Ramos (cell line): ENCODE data around the gene MRPS24.

Source experiments
- in situ Hi-C: fragments of 300-500 bp; cut with MboI; formaldehyde crosslinking; loops from one replicate; pipeline ENCODE4 v1.14.3; 2022; ENCODE audit warnings: low sequenced_read_pairs; ENCODE audit not compliant: unreplicated experiment

The MRPS24 gene

DNA sequence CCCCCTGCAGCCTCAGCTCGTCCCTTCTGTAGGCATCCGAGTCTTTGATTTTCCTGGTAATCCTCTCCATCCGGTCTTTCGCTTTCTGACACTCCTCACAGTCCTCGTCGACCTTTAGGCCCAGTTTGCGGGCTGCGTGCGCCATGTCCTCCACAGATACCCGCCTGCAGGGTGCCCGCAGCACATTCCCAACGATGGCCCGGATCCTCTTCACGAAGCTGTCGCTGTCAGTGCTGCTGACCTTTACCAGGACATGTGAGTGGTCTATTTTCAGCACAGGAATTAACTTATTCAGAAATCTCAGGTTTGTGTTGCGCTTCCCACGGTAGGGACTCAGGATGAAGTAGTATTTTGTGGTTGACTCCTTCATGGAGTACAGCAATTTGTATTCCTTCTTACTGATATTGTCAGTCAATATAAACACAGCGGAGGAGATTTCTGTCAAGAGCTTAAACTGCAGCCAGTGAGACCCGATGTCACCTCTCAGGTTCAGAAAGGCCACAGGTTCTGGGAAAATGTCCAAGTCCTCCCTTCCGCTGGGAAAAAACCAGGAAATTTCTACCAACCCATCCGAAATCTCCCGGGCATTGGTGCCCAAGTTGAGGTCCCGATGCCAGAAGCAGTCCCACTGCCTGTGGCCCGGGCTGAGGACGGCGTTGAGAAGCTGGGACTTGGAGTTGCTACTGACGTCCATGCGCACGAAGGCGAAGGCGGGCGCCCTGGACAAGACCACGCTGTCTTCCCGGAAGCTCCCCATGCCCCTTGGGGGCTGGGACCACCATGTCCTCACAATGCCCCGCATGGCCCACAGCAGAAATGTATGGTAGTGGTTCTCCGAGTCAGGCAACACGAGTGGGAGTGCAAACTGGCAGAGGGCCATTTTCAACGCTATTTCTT, 8.9 kb upstream of the MRPS24 start:
- in situ Hi-C loops: no loop called here

DNA sequence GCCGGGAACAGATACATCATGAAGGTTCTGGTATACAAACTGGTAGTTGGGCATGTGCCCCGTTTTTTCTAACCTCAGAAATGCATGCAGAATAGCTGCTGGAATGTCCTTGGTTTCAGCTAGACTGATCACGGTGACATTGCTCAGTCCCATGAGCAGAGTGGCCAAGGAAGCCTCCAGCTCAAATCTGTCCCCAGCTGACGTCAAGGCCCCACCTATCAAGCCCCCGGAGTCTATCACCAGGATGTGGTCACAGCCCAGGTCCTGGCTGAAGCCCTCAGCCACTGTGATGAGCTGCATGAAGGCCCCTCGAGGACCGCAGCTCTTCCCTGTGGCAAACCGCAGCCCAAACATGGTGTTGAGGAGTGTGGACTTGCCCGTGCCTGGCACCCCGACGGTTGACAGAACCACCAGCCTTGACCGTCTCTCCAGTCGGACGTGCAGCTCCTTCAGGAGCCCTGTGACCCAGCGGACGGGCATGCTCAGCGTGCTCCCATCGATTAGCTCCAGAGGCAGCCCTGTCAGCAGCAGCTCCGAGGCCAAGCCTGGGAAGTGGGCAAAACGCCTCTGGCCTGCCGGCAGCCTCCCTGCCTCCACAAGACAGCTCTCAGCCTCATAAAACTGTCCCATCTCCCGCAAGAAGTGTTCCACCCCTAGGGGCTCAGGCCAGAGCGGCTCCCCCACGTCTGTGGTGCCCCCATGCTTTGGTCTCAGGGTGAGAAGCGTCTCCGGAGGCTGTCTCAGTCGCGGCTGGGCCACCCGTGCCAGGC, 7.8 kb upstream of the MRPS24 start:
- in situ Hi-C loops: no loop called here

DNA sequence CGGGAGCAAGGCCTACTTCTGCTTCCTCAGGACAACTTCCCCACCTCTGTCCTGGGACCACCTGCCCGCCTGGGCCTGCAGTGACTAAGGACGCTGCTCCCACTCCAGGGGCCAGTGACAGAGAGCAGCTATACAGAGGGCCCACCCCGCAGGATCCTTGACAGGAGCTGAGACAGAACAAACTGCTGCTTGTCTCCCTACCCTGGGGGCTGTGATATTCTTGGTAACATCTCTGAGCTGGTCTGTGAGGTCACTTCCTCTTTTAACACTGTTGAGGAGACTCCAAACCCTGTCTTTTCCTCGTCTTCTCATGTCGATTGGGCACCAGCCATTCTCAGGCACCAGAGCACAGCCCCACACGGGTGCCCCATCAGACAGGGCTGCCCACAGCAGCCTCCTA, 6.9 kb upstream of the MRPS24 start:
- in situ Hi-C loops: no loop called here

DNA sequence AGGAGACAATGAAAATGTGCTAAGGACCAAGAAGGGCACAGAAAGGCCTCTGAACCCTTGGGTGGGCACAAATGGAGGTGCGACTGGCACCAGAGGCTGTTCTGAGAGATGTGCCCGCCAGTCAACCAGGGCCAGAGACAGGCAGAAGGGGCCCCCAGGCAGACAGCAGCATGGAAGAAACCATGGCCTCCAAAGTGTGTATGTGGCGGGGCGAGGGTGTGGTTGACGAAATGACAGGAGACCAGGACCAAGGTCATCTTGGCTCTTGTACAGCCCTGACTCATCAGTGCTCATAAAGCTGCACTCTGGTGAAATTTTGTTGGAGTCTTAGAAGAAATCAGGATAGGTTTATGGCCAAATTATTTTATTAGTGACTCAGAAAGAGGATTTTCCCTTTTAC, 4.0 kb upstream of the MRPS24 start:
- in situ Hi-C loops: no loop called here

DNA sequence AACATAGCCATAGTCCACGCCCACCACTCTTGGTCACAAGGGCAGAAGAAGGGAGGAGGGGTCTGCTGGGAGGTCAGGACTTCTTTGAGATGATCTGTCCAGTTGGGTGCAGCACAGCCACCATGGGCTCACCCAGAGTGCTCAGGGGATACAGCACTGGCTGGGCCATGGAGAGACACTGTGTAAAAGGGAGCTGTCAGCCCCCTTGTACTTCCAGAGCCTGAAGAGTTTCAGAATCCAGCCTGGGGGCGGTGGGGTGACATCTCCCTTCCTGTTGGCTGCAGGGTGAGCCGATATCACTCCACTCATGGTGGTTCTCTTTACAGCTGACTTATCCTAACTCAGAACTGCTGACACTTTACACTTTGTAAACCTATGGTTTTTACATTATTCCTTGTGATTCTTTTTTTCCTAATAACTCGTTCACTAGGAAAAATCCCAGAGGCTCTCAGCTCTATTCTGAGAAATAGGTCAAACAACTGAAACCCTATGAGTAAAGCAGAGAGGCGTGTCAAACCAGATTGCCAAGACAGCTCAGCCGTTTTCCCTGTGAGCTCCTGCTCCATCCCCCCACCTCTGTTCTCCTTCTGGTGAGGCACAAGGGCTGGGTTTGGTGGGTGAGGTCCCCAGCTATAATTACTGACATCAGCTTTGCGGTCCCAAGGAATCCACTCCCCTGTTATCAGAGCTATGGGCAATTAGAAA, 3.2 kb upstream of the MRPS24 start:
- in situ Hi-C loops: no loop called here

DNA sequence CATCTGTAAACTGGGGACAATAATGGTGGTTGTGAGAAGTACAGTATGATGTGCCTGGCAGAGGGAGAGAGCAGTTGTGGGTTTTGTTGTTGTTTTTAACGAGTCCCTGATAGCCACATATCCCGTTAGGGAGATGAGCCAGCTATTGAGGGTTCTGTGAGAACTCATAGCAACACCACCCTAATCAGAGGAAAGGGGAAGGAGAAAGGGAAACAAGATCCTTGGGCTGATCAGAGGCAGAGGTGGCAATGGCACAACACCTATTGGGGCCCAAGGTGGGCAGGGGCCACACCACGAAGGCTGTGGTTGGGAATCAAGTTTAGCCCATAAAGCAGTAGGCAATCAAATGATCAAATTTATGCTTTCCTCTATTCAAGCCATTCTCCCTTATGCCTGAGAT, 1.7 kb upstream of the MRPS24 start:
- in situ Hi-C loops: no loop called here

DNA sequence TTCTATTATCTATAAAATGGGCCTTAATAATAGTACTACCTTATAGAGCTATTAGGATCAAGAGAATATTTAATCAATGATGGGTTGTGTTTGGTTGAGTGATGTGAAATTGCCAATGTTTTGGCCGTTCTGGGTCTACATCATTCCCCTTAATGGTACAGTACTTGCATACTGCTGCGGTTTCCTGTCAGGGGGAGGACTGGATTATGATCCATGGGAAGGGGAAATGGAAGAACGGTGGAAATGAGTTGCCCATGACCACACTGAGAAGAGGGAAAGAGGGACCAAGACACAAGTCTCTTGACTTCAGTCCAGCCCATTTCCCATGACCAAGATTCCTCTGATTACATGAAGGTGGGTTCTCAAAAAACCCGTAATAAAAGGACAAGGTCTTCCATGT, 999 bp upstream of the MRPS24 start:
- in situ Hi-C loops: no loop called here

DNA sequence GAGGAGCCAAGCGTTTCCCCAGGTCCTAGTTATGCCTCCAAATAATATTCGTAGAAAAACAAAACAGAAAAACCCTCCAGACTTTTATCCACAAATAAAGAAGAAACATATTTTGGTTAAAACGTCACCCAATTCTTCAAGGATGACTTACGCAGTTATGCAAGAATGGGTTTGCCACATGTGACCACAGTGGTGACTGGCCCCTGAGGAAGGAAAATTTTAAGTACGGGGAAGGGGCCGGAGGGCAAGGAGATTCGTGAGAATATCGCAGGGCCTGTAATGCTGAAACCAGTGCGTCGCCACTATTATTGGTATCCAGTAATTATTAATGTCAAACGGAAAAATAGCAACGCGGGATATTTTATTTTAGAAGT, 537 bp upstream of the MRPS24 start:
- in situ Hi-C loops: no loop called here

DNA sequence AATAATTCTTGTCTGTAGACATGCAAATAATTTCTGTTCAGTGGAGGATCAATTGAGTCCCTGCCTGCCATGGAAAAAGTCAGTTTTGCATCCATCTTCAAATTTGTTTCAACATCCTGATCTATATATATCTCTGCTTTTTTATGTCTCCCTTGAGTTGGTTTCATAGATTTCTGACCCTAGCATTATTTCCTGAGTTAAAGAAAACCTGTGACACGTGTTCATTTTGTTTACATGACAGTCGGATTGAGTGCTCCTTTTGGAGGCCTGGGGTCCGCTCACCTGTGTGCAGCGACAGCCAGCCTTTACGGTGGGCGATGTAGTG, 674 bp downstream of the MRPS24 start:
- in situ Hi-C loops: no loop called here

DNA sequence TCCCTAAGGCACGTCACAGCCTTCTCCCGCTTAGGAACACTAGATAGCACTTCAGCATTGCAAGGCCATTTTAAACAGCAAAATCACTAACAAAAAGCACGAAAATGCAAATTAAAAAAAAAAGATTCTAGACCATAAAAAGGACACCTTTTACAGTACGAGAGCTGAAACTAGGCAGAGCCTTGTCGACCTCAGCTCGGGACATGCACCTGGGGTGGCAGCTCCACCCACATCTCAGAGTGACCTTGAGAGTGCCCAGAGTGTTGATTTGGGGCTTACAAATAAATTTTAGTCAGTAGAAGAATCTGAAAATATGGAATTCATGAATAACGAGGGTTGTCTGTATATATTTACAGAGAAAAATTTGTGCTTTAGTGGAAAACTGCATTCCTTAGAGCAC, 1.1 kb downstream of the MRPS24 start:
- in situ Hi-C loops: no loop called here

DNA sequence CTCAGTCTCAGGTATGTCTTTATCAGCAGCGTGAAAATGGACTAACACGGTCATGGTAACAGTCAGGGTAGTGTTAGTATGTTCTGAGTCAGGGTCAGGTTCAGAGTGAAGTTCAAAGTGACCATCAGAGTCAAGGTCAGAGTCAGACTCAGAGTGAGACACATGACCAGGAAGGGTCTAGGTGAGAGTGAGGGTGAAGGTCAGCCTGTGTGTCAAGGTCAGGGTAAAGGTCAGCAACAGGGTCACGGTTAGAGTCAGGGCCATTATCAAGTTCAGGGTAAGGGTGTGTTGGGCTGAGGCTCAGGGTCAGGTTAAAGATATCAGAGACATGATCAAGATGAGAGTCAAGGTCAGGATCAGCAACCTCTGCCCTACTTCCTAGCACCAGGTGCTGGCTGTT, 4.0 kb downstream of the MRPS24 start:
- in situ Hi-C loops: no loop called here

DNA sequence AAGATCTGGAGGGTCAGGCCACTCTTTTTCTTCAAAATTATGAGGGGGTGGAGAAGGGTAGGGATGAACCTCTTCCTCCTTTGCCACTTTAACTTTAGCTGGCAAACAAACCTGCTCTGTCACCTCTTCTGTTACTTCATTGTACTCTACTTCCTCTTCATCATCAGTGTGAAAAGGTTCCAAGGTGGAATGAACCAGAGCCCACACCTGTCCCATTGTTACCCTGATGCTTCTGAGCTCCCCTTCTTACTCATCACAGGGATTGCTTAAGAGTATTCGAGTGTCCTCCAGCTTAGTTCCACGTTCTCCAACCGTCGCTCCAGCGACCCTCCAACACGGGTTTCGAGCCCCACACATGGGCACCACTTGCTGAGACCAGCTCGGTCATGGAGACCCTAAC, 5.2 kb downstream of the MRPS24 start:
- in situ Hi-C loops: no loop called here

DNA sequence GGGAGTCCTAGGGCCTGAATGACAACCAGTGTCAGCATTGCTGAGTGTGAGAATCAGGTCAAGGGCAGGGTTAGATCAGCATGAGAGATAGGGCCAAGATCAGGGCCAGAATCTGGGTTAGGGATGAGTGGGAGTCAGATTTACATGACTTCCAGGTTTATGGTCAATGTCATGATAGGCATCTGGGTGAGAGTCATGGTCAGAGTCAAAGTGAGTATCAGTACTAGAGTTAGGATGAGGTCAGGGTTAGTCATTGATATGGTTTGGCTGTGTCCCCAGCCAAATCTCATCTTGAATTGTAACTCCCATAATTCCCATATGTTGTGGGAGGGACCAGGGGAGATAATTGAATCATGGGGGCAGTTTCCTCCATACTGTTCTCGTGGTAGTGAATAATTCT, 12.3 kb downstream of the MRPS24 start:
- in situ Hi-C loops: no loop called here

DNA sequence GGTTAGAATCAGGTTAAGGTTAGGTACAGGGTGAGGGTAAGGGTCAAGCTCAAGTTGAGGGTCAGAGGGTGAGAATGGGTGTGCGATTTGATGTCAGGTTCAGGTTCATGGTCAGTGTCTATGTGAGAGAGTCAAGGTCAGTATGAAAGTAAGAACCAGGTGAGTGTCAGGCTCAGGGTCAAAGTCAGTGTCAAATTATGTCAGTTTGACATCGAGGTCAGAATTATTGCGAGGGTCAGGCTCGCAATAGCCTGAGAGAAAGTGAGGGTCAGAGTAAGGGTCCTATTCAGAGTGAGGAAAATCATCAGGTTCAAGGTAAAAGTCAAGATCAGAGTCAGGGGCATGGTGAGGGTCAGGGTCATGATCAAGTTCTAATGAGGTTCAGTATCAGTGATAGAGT, 13.0 kb downstream of the MRPS24 start:
- in situ Hi-C loops: no loop called here

DNA sequence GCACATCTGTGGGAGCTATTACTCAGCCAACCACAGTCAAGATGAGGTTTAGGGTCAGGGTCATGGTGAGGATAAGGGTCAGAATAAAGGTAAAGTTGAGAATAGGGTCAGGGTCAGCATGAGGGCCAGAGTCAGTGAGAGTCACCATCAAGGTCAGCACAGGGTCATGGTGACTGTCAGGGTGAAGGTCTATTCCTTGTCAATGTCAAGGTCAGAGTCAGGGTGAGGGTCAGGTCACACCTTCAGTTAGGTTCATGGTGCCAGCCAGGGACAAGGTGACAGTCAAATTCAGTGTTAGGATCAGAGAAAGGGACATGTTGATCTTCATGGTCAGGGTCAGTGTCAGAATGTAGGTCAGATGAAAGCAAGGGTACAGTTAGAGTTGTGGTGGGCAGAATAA, 14.1 kb downstream of the MRPS24 start:
- in situ Hi-C loops: no loop called here

DNA sequence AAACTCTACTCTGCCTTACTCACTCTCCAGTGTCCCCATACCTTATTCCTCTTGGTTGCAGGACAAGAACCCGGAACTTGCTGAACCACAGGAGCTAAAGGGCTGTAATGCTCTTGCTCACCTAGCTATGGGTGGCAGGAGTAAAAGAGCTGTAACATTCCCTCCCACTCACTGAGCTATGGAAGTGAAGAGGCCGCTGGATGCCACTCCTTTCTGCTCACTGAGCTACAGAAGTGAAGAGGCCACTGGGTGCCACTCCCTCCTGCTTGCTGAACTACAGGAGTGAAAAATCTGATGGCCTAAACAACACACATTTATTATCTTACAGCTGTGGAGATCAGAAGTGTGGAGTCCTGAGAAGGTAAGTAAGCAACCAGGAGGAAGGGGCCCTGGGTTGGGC, 17.5 kb downstream of the MRPS24 start:
- in situ Hi-C loops: no loop called here

DNA sequence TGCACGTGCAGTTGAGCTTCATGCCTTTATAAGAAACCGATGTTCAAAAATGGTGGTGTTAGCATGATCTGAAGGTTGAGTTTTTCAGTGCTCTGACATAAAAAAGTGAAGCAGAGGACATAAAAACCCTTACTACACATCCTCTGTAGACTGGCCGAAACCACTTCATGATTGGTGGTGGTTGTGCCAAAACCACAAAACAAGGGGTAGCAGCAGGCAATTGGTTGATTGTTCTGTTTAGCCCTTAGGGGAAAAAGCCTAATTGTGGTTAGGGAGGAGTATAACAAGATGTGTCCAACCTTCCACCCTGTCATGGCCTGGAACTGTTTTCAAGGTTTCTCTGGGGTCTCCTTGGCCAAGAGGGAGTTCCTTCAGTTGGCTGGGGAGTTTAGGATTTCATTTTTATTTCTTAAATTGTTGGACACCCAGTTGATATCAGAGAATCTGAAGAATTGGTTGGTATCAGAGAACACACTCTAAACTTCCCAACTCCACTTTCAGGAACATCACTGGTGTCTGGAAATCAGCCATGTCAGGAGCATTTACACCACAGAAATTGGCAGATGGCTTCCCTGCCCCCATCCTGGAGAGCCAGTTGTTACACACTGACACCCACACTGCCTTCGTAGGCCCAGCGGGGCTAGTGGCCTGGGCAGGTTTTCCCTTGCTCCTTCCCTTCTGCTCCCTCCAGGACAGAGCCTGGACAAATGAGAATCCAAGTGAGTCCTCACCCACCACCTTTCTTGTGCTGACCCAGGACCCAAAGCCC, 18.8 kb downstream of the MRPS24 start:
- in situ Hi-C loops: no loop called here

DNA sequence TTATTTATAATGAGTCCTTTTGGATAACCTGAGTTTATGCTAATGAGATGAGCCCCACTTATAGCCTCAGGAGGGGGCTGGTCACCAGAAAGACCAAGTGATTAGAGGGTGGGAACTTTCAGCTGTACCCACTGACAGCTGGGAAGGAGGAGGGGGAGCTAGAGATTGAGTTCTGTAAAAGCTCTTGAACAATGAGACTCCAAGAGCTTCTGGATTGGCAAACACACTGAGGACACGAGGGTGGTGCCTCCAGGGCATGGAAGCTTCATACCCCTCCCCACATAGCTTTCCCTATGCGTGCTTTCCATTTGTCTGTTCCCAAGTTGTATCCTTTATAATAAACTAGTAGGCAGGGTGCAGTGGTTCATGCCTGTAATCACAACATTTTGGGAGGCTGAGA, 20.3 kb downstream of the MRPS24 start:
- in situ Hi-C loops: loop anchor here (25.0 kb wide), 1 partner anchor 287 kb away; no protein-coding TSS in a partner anchor

DNA sequence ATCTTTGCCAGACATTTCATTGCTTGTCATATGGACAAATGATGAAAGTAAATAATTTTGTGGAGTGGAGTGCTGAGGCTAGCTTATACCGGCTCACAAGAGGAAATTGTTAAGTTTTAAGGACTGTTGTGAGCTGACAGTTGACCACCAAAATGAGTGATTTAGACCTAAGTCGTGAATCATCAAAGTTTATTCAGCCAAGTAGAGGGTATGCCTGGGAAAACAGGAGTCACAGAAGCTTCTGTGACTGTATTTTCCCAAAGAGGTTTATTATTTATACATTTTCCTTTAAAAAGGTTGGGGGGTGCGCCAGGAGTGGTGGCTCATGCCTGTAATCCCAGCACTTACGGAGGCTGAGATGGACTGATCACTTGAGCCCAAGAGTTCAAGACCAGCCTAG, 21.8 kb downstream of the MRPS24 start:
- in situ Hi-C loops: loop anchor here (25.0 kb wide), 1 partner anchor 285 kb away; no protein-coding TSS in a partner anchor

DNA sequence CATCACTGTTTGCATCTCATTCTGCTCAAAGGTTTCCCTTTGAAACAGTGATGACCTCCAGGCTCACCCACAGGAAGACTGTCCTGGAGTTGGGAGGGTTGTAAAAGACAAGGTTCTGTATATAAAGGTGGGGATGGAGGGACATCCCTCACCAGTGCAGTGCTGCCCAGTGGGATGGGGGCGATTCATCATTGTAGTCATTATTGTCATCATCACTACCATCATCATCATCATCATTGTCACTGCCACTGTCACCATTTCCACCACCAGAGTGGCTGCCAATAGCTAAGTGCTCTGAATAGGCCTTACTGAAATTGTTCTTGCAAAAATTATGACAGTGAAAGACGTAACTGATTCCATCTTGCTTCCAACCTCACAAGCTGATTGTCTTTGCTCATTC, 24.7 kb downstream of the MRPS24 start:
- in situ Hi-C loops: loop anchor here (25.0 kb wide), 1 partner anchor 282 kb away; no protein-coding TSS in a partner anchor
